ENCODE measurements around the gene TNNC2. TPM values are rescaled to one million over a fixed set of nuclear protein-coding genes. Genes with fewer than 3 reads are reported as not detected.

The TNNC2 gene
- polyA plus RNA-seq, 1 experiment = 0.45 TPM

DNA sequence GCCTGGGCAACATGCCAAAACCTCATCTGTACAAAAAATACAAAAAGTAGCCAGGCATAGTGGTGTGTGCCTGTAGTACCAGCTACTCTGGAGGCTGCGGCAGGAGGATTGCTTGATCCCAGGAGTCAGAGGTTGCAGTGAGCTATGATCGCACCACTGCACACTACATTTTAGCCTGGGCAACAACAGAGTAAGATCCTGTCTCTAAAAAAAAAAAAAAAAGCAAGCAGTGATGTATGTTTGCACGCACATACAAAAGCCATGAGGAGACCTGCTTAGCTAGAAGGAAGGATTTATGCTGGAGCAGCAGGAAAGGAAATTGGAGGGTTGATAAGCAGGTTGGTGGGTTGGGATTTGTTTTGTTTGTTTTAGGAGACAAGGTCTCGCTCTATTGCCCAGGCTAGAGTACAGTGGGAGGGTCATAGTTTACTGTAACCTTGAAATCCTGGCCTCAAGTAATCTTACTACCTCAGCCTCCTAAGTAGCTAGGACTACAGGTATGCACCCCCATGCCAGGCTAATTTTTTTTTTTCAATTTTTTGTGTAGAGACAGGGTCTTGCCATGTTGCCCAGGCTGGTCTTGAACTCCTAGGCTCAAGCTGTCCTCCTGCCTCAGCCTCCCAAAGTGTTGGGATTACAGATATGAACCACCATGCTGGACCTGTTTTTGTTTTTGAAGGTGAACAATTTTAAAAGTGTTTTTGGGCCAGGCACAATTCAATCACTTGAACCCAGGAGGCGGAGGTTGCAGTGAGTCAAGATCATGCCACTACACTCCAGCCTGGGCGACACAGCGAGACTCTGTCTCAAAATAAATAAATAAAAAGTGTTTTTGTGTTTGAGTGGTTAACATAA lies 34.3 kb upstream of the TNNC2 start:
- Histone ChIP-seq H3K9me3 (ENCODE audit: control insufficient read depth, insufficient read depth, low read length) (no peaks in the 10 kb centered on the region), H3K27me3 (ENCODE audit: control insufficient read depth, insufficient read depth, low read length) (no peaks in the 10 kb centered on the region), H3K27ac (ENCODE audit: low read depth, low read length) (no peak overlapping the region), H3K4me3 (ENCODE audit: low read depth, low read length) (no peak overlapping the region)
- DNase-seq (ENCODE audit: low read depth, low spot score) = no peak
- TF ChIP-seq, protein P1, sequence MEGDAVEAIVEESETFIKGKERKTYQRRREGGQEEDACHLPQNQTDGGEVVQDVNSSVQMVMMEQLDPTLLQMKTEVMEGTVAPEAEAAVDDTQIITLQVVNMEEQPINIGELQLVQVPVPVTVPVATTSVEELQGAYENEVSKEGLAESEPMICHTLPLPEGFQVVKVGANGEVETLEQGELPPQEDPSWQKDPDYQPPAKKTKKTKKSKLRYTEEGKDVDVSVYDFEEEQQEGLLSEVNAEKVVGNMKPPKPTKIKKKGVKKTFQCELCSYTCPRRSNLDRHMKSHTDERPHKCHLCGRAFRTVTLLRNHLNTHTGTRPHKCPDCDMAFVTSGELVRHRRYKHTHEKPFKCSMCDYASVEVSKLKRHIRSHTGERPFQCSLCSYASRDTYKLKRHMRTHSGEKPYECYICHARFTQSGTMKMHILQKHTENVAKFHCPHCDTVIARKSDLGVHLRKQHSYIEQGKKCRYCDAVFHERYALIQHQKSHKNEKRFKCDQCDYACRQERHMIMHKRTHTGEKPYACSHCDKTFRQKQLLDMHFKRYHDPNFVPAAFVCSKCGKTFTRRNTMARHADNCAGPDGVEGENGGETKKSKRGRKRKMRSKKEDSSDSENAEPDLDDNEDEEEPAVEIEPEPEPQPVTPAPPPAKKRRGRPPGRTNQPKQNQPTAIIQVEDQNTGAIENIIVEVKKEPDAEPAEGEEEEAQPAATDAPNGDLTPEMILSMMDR (IDR thresholded peaks at IDR 0.05; ENCODE audit: low read depth, low read length) = no peak
- ChIA-PET CTCF (interaction anchor here (1.2 kb wide), 1 partner anchor 109 kb away, joined by 3 read pairs; no protein-coding TSS in a partner anchor), POLR2A (interaction anchor here (0.6 to 0.7 kb wide), 2 partner anchors 9 to 74 kb away, joined by 3 read pairs; no protein-coding TSS in a partner anchor)

DNA sequence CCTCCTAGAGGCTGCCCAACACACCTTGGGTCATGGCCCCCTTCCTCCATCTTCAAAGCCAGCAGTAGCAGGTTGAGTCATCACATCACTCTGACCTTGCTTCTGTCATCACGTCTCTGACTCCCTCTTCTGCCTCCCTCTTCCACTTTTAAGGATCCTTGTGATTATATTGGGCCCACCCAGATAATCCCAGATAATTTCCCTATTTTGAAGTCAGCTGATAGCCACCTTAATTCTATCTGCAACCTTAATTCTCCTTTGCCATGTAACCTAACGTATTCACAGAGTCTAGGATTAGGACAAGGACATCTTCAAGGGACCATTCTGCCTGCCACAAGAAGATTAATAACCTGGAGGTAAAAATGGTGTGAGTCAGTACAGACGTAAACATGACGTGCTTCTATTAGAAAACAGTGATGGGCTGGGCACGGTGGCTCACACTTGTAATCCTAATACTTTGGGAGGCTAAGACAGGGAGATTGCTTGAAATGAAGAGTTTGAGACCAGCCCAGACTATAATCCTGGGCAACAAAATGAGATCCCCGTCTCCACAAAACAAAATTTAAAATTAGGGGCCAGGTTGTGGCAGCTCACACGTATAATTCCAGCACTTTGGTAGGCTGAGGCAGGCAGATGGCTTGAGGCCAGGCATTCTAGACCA lies 33.6 kb upstream of the TNNC2 start:
- no peak for DNase-seq (ENCODE audit: low read depth, low spot score)
- H3K9me3 ChIP-seq (ENCODE audit: control insufficient read depth, insufficient read depth, low read length) = no peaks in the 10 kb centered on the region
- ChIA-PET CTCF (interaction anchor here (1.2 kb wide), 1 partner anchor 109 kb away, joined by 3 read pairs; no protein-coding TSS in a partner anchor), POLR2A (interaction anchor here (0.6 kb wide), 1 partner anchor 8 kb away, joined by 3 read pairs; no protein-coding TSS in a partner anchor)
- H3K27ac ChIP-seq (ENCODE audit: low read depth, low read length) = no peak overlapping the region
- TF ChIP-seq, protein P1 (IDR thresholded peaks at IDR 0.05; ENCODE audit: low read depth, low read length) = no peak
- no peaks in the 10 kb centered on the region for H3K27me3 ChIP-seq (ENCODE audit: control insufficient read depth, insufficient read depth, low read length)
- H3K4me3 ChIP-seq (ENCODE audit: low read depth, low read length) = no peak overlapping the region

DNA sequence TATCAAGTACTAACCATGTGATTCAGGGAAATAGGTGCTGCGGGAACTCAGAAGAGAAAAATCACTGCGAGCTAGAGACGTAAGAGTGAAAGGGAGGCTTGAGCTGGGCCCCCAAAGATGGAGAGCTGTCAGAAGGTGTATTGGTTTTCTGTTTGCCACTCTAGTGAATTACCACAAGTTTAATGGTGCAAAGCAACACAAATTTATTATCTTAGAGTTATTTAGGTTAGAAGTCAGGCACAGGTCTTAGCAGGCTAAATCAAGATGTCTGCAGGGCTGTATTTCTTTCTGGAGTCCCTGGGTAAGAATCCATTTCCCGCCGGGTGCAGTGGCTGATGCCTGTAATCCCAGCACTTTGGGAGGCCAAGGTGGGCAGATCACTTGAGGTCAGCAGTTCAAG lies 32.8 kb upstream of the TNNC2 start:
- no peak overlapping the region for H3K4me3 ChIP-seq (ENCODE audit: low read depth, low read length)
- no peaks in the 10 kb centered on the region for H3K9me3 ChIP-seq (ENCODE audit: control insufficient read depth, insufficient read depth, low read length)
- no peaks in the 10 kb centered on the region for H3K27me3 ChIP-seq (ENCODE audit: control insufficient read depth, insufficient read depth, low read length)
- no peak overlapping the region for H3K27ac ChIP-seq (ENCODE audit: low read depth, low read length)
- ChIA-PET CTCF (no interaction called here), POLR2A (interaction anchor here (0.5 kb wide), 1 partner anchor 10 kb away, joined by 3 read pairs; no protein-coding TSS in a partner anchor)
- DNase-seq (ENCODE audit: low read depth, low spot score) = no peak
- TF ChIP-seq, protein P1 (IDR thresholded peaks at IDR 0.05; ENCODE audit: low read depth, low read length) = no peak

DNA sequence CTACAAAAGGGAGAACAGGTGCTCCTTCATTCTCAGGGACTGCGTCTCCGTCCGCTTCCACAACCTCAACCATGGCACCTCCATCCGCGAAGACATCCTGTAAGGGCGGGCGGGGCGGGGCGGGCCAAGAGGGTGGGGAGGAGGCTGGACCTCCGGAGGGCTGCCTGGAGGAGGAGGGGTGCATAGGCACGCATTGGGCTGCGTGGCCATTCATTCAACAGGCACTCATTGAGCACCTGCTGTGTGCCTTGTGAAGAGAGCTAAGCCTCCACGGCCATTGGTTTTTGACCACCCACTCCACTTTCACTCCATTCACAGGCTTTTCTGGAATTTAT lies 30.7 kb upstream of the TNNC2 start:
- ChIA-PET CTCF (interaction anchor here (0.8 to 1.1 kb wide), 2 partner anchors 10 to 32 kb away, joined by 3 to 4 read pairs; partner anchors contain the start of gene NEURL2), POLR2A (no interaction called here)
- Histone ChIP-seq H3K27ac (ENCODE audit: low read depth, low read length) (no peak overlapping the region), H3K27me3 (ENCODE audit: control insufficient read depth, insufficient read depth, low read length) (no peaks in the 10 kb centered on the region), H3K9me3 (ENCODE audit: control insufficient read depth, insufficient read depth, low read length) (no peaks in the 10 kb centered on the region), H3K4me3 (ENCODE audit: low read depth, low read length) (peak overlapping the region; percentile 91)
- DNase-seq (ENCODE audit: low read depth, low spot score) = no peak
- TF ChIP-seq, protein P1 (IDR thresholded peaks at IDR 0.05; ENCODE audit: low read depth, low read length) = no peak
